NCI-H526 treated with DMSO at 0.1 percent for 48 hours (cell line): ENCODE measurements around the gene SH3PXD2A.
"Not testable (repeated sequence)": the region's sequence is repeated elsewhere in the genome, so short reads cannot be mapped to it uniquely, and the experiment has no call there.

ENCODE experiments used
- DNase-seq: peaks from one replicate; lab custom pipeline; 2025; lab: John Stamatoyannopoulos, UW

SH3PXD2A gene

DNA sequence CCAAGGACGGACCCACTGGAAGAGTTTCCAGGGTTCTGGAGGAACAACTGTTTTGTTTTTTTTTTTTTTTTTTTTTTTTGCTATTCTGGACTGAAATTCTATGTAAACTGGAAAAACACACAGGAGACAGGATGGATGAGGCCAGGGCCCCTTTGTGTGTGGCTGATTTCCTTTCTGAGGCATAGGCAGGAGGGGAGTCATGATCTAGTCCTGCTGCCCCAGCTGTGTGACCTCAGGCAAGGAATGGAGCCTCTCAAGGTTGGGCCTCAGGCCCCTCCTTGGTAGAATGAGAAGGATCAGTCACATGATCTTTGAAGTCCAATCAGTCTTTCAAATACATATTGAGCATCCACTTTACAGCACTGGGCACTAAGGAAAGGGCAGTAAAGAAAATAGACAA is 87.6 kb downstream of the SH3PXD2A start:
- DNase-seq = no peak

DNA sequence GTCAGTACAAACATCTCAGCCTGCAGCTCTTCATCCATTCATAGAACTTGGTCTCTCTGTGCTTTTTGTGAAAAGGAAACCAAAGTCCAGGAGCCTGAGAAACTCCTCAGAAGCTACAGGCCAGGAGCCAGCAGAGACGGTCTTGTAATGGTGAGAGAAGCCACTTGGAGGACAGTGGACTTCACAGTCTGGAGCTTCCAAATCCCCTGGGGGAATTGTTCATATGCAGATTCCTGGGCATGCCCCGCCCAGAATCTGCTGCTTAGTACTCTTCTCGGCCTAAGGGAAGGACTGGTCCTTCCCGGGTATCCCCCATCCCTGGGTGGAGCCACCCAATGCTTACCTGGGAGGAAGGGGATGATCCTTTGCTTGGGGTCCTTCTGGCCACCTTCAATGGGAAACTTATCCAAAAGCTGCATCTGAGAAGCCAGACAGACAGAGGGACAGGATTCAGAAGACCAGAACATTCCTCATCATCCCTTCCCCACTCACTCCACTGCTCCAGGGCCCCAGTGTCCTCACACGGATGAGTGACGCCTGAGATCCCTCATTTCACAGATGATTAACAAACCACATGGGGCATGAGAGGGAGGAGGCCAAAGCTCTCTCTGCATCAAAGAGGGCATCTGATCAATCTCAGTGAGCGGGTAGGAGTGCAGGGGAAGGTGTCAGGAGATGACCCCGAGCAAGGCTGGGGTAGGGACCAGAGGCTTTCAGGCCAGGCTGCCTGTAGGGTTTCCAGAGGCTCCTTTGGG is 88.4 kb downstream of the SH3PXD2A start:
- DNase-seq = no peak

DNA sequence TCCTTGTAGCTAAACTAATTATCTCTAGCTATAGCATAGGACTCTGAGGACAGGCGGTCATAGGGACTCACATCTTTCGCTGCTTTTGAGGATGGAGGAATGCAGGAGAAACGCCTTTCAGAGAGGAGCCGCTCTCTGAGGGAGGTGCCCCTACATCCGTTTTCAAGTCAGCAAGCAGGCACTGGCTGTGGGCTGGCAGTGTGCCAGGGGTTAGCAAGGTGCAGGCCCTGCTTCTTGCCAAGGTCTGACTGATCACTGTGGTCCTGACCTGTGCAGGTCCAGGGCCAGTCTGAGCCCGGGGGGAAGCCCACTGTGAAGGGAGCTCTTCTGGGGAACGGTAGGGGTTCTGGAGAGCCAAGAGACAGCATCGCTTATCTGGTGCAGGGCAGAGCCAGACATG is 89.4 kb downstream of the SH3PXD2A start:
- no peak for DNase-seq

DNA sequence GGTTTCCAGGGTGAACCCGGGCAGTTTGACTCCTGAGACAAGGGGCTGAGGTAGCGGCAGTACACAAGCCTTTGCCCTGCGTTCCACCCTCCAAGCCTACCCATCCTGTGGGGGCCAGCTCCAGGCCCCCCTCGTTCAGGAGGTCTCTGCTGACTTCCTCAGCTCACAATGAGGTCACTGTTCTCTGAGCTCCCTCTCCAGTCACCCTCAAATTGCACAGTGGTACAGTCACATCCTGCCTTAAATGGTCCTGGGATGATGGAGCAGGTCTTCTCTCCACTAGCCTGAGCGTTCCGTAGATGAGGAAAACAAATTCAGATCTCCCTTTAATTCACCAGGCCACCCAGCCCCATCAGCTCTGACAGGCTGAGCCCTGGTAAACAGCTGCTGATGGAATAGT is 90.2 kb downstream of the SH3PXD2A start:
- DNase-seq = no peak

DNA sequence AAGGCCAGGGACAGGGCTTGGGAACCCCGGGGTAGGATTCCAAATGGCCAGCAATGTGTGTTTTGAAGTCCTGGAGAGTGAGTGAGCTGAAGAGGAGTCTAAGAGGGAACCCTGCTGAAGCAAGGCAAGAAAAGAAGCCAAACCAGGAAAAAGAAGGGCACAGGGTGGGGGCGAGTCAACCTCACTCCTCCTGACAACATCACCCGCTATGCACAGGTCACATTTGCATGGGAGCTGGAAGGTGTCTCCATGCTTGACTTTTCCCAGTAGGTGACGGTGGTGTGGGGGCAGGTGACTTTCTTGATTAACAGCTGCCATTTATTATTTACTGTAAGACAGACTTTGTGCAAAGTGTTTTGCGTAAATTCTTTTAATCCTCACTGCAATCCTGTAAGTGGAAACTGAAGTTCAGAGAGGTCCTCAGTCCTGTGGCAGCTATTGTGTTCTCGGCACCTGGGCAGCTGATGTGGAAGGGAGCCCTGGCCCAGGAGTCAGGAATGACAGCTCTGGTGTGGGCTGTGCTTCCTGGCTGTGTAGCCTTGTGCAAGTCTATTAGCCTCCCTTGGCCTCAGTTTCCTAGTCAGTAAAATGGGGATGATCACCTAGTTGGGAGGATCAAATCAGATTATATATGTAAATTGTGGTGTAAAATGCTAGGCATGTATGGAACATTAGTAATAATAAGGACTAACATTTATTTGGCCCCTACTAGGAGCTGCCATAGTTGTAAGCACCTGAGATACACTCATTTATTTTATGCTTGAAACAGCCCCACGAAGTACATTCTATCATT is 90.9 kb downstream of the SH3PXD2A start:
- no peak for DNase-seq

DNA sequence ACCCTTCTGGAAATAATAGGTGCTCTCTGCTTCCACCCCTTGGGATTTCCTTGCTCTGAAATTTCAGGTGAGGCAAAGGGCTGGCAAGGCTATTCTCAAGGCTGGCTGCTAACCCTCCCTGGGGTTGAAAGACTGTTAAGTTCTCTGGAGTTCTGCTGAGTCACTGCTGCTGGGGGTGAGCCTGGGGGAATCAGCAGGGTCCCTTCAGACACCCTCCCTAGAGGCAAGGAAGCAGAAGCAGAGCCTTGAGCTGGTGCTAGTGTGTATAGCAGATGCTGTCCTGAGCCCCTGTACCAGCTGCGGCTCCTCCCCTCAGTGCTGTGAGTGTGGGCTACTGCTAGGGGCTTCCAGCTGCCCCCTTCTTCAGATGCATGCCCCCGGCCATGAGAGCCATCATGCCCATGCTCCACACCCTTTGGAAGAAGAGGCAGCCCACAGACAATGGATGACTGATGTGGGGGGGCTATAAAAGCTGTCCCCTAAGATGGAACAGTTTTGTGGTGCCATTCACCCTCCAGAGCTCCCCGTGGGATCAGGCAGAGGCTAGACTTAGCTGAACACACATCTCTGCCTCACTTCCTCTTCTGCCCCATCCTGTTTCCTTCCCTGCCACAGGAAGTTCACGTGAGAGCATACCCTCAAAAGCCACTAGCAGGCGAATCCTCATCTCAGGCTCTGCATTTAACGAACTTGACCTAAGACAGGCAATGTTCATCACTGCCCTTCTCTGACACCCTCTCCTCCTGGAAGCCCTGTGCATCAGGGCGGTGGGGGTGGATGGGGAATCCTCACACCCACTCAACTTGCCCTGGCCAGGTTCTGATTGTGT is 91.8 kb downstream of the SH3PXD2A start:
- DNase-seq = no peak

DNA sequence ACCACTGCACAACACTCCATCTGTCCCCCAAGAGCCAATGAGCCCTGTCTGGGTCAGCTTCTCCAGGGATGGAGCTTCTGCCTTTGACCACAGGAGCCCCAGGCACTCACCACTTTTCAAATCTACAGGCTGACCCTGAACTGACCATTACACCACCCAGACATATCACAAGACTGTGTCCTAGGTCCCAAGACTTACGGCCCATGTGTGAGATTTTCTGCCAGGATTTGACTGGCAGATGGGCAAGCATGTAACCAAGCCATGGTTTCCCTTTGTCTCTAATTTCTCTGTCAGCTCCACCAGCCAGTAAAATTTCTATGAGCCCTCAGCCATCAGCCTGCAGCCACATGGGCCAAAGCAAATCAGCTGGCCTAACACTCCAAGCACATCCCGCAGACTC is 92.5 kb downstream of the SH3PXD2A start:
- no peak for DNase-seq

DNA sequence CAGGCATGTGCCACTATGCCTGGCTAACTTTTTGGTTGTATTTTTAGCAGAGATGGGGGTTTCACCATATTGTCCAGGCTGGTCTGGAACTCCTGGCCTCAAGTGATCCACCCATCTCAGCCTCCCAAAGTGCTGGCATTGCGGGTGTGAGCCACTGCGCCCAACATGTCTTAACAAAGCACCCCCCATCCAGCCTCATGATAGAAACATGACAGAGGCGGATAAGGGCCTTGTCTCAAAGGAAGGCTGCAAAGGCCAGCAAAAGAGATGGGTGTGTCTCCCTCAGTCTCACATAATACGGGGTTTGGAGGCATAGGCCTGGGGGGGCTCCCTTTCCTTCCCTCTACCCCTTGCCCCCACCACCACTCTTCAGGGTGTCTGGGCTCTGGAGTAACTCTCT is 93.2 kb downstream of the SH3PXD2A start:
- no peak for DNase-seq

DNA sequence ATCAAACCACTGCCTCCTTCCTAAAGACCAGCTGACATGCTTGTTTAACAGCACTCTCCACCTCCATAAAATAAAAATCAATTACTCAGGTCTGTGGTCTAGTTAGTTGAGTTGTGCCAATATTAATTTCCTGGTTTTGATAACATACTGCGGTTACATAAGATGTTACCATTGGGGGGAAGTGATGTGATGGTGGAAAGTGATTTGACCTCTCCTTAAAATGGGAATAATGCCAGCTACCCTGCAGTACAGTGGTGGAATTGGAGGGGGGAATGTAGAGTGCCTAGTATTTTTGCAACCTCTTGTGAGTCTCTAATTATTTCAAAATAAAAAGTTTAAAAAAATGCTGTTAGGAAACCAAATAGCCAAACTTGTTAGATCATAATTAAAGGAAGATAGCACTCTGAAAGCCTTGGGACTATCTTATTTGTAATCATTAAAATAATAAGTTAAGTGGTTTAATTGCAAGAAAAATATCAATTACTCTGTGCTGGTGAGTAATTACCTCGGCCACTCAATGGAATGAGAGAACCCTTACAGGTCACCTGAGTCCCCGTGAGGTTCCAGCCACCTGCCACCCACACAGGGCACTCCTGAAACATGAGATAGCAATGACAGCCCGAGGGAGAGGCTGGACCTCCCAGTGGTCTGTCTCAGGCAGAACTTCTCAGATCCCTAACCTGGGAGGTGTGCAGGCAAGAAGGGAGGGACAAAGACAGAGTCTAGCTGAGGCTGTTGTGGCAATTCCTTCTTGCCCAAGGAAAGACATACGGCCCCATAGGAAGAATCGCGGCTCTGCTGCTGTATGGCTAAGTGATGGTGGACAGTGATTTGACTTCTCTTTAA is 94.1 kb downstream of the SH3PXD2A start:
- DNase-seq = no peak

DNA sequence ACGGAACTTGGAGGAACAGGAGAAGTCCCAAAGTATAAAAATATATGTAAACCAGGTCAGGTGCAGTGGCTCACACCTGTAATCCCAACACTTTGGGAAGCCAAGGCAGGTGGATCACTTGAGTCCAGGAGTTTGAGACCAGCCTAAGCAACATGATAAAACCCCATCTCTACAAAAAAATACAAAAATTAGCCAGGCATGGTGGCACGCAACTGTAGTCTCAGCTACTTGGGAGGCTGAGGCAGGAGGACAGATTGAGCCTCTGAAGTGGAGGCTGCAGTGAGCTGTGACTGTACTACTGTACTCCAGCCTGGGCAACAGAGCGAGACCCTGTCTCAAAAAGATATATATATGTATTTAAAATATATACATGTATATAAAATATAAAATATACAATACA is 95.1 kb downstream of the SH3PXD2A start:
- DNase-seq = not testable (repeated sequence)

DNA sequence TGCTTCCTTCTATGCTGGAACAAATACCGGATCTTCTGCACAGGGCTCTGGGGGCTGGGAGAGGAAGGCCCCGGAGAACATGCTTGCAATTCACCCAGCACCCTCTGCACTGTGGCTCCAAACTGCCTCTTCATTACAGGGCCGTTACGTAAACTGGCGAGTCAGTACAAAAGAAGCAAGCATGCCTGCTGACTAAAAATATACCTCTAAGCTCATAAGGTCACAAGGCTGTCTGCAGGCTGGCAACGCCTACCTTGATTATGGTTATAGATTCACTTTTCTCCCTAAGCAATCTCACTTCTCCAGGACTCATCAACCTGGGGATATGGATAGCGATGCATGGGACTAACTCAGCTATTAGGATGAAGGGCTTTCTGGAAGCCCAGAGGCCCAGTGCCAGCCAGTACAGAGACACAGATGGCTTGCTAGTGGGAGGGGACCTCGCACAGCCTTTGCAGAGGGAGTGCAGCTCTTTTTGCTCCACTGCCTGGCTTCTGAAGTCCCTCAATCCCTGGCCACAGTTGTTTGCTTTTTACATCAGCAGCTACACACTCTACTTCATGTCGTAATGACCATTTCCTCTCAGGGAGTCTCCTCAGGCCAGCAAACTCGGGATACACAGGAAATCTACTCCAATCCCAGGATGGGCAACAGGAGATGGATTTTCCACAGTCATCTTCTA is 96.1 kb downstream of the SH3PXD2A start:
- no peak for DNase-seq

DNA sequence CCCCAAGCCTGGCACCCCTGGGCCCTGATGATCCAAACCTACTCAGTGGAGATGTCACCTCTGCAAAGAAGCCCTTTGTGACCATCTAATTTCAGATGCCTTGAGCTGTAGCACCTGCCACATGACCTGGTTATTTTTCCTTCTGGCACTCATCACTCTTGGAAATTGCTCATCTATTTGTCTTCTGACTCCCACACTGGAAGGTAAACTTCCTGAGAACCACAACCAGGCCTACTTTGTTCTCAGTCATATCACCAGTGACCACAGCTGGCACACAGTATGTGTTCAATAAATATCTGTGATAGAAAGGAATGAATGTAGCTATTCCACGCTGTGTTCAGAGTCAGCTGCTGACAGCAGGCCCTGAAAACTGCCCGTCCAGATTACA is 97.1 kb downstream of the SH3PXD2A start:
- DNase-seq = no peak

DNA sequence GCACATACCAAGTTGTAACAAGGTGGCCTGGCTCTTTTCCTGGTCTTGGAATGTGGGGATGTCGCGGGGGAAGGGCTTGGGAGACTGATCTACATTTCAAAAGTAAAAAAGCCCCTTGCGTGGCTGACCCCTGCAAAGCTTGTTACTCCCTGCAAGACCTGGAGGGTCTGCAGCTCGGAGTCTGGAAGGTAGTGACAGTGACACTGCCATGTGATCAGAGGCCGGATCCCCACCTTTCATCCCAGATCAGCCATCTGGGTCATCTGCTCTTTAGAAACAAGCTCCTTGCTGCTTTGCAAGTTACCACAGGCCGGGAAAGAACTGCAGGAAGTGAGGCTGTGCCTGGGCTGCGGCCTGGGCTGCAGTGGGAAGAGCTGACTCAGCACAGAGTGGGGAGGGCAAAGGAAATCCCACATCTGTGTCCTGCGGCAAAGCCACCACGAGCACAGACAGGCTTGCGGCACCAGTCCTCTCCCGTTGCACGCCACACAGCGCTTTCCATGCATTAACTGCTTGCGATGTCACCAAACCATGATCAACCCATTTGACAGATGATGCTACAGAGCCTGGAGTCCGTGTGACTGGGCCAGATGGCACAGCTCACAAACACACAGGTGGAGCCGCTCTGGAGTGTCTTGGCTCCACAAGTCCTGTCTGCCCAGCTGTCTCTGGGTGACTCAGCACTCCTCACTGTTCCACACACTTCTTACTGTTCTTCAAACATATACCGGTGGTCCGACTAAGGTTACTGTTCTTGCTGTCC is 97.7 kb downstream of the SH3PXD2A start:
- DNase-seq = no peak

DNA sequence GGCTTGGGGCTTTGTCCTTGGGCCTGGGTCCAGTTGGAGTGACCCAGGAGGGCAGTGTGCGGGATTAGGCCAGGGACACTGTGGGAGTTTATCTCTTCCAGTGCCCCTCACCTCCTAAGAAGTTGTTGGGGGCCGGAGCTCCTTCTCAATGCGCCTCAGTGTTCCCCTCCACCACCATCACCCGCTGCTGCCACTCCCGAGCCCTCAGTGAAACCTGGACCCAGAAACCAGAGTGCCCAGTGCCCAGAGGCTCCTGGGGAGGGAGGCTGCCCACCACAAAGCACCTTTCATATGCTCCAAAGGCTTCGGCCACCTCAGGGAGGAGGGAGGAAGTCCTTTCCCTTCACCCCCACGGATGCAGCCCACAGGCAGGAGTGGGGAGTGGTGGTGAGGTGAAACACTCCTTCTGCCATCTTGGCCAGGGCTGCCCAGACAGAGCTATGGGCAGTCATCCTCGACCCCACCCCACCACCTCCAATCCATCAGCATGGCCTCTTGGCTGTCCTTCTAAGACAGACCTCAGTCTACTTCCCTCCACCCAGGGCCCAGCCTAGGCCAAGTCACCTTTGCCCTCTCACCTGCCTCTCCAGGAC is 99.0 kb downstream of the SH3PXD2A start:
- no peak for DNase-seq

DNA sequence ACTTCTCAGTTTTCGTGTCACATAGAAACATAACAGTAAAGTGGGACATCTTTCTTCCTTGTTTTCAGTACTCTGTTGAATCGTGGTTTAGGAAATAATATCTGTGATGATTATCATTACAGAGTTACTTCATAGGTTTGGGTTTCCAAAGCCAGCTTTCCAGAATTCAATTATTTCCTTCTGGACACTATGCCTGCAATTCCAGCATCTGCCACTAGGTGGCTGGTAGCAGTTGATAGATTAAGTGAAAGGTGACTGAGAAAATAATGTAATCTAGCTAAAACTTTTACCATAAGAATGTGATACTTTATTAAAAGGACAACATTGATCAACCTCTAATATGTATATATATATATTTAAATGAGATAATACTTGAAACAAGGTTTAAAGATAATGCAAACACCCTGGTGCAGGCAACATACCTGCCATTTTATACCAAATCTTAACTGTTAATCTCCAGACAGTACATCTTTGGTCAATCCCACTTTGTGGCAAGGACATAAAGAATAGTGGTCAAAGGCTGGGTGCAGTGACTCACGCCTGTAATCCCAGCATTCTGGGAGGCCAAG is 102.6 kb downstream of the SH3PXD2A start:
- no peak for DNase-seq

DNA sequence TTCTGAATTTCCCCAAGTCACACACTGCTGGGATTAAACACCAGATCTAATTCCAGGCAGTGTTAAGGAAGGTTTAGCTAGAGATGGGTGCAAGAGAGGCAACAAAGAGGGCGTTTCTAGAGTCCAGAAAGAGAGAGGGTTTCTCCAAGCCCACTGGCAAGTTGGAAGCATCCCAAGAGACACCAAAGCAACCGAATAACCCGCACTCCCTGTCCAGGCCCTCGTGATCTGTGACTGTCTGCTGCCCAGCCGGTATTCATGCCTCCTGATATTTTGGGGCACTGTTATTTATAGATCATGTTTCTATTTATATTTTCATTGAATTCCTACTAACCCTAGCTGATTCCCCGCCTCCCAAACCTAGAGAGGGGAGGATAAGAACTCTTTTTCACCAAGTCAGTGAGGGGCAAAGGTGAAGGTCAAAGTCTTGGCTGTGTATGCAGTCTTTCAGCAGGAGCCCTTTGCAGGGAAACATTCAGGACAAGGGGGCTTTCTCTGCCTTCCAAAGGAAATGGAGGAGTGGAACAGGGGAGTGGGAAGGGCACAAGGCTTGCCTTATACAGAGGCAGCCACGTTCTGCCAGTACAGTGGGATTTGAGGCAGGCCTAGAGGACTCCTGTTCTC is 103.6 kb downstream of the SH3PXD2A start:
- no peak for DNase-seq

DNA sequence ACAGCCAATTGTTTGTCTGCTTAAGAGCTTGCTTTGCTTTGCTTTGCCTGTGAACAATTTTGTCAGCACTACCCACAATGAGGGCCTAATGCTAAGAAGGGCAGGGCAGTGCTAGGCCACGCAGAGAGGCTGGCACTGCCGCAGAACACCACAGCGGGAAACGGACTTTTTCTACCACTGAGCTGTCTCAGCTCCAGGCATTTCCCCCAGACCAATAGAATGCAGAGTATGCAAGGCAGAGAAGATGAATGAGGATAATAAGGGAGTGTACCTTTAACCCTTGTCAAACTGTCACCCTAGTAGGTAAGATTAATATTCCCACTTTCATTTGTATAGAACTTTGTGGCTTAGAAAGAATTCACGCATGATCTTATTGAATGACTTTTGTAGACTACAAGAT is 104.5 kb downstream of the SH3PXD2A start:
- DNase-seq = no peak

DNA sequence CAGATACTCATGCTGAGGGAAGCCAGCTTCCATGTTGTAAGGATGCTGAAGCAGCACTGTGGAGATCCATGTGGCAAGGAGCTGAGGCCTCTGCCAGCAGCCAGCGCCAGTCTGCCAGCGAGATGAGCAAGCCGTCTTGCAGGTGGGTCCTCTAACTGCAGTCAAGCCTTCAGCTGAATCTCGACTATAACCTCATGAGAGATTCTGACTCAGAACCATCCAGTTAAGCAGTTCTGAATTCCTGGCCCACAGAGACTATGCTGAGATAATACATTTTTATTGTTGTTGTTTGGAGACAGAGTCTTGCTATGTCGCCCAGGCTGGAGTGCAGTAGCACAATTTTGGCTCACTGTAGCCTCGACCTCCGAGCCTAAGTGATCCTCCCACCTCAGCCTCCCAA is 105.6 kb downstream of the SH3PXD2A start:
- DNase-seq = no peak

DNA sequence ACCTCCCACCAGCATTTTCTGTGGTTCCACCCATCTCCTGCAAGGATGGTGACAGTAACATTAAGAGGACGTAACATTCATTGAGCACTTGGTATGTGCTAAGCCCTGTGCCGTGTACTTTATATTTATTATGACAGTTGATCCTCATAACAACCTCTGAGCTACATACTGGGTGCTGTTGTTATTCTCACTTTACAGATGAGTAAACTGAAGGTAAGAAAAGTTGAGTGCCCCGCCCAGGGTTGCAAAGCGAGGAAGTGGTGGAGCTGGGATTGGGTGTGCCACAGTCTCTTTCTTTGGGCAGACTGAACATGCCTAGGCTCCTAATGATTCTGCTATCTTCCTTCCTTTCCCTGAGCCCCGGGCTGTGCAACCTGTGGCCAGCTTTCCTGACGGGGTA is 107.4 kb downstream of the SH3PXD2A start:
- no peak for DNase-seq
